Trophoblast cell (in vitro differentiated cells and primary cell): ENCODE results near the gene TXNL4A.

Experiments
- DNase-seq, 2 donors: peaks; one replicate each; pipeline ENCODE4 v3.0.0-alpha.2; 2016
- H2AFZ ChIP-seq: 2 replicates; pipeline ENCODE4 v1.6.1; 2013; ENCODE audit warnings: low read length, moderate library complexity, mild to moderate bottlenecking; ENCODE audit not compliant: insufficient read depth, poor library complexity
- H2AK5ac ChIP-seq: 2 replicates; pipeline ENCODE4 v1.6.1; 2013; ENCODE audit warnings: mild to moderate bottlenecking, low read length
- H2BK120ac ChIP-seq: 2 replicates; pipeline ENCODE4 v1.6.1; 2013; ENCODE audit warnings: low read length, mild to moderate bottlenecking, moderate library complexity; ENCODE audit not compliant: insufficient read depth, poor library complexity
- H2BK12ac ChIP-seq: 2 replicates; pipeline ENCODE4 v1.6.1; 2013; ENCODE audit warnings: mild to moderate bottlenecking, low read length, moderate library complexity
- H2BK5ac ChIP-seq: 2 replicates; pipeline ENCODE4 v1.6.1; 2013; ENCODE audit warnings: low read length, low read depth, moderate library complexity, mild to moderate bottlenecking; ENCODE audit not compliant: poor library complexity
- H3K14ac ChIP-seq: 2 replicates; pipeline ENCODE4 v1.6.1; 2013; ENCODE audit warnings: mild to moderate bottlenecking, low read length
- H3K18ac ChIP-seq: 2 replicates; pipeline ENCODE4 v1.6.1; 2013; ENCODE audit warnings: mild to moderate bottlenecking, low read length
- H3K23ac ChIP-seq: 2 replicates; pipeline ENCODE4 v1.6.1; 2013; ENCODE audit warnings: low read length
- H3K27ac ChIP-seq: 2 replicates; pipeline ENCODE4 v1.5.1; 2013; ENCODE audit warnings: low read depth, mild to moderate bottlenecking, inconsistent platforms, low read length, moderate library complexity
- H3K27me3 ChIP-seq: 2 replicates; pipeline ENCODE4 v1.6.1; 2013; ENCODE audit warnings: inconsistent platforms, mild to moderate bottlenecking, low read length, moderate library complexity; ENCODE audit not compliant: insufficient read depth
- H3K36me3 ChIP-seq, 2 experiments: 1 replicate in 1 of 2; 2 replicates in 1 of 2; pipeline ENCODE4 v1.6.1; 2013; ENCODE audit warnings: low read length in 2 of 2, mild to moderate bottlenecking in 2 of 2, moderate library complexity in 1 of 2; ENCODE audit not compliant: insufficient read depth in 2 of 2, control insufficient read depth in 1 of 2
- H3K4ac ChIP-seq: 2 replicates; pipeline ENCODE4 v1.6.1; 2013; ENCODE audit warnings: low read depth, mild to moderate bottlenecking, low read length, moderate library complexity
- H3K4me1 ChIP-seq, 2 experiments: 1 replicate in 1 of 2; 2 replicates in 1 of 2; pipeline ENCODE4 v1.6.1; 2013; ENCODE audit warnings: low read length in 2 of 2, mild to moderate bottlenecking in 2 of 2, moderate library complexity in 1 of 2; ENCODE audit not compliant: insufficient read depth in 2 of 2, control insufficient read depth in 1 of 2
- H3K4me2 ChIP-seq: 2 replicates; pipeline ENCODE4 v1.6.1; 2013; ENCODE audit warnings: inconsistent platforms, mild to moderate bottlenecking, low read length, moderate library complexity
- H3K4me3 ChIP-seq: 2 replicates; pipeline ENCODE4 v1.5.1; 2013; ENCODE audit warnings: mild to moderate bottlenecking, low read depth, low read length, inconsistent platforms
- H3K79me1 ChIP-seq: one replicate; pipeline ENCODE4 v1.6.1; 2013; ENCODE audit warnings: low read length
- H3K79me2 ChIP-seq: 2 replicates; pipeline ENCODE4 v1.6.1; 2013; ENCODE audit warnings: low read length, mild to moderate bottlenecking; ENCODE audit not compliant: control insufficient read depth, insufficient read depth, poor library complexity
- H3K9ac ChIP-seq: 2 replicates; pipeline ENCODE4 v1.6.1; 2013; ENCODE audit warnings: mild to moderate bottlenecking, low read length
- H3K9me3 ChIP-seq: 2 replicates; pipeline ENCODE4 v1.6.1; 2013; ENCODE audit warnings: low read depth, mild to moderate bottlenecking, control low read depth, inconsistent platforms, low read length; ENCODE audit not compliant: insufficient read depth
- H4K12ac ChIP-seq: 2 replicates; pipeline ENCODE4 v1.6.1; 2013; ENCODE audit warnings: low read depth, mild to moderate bottlenecking, low read length, moderate library complexity
- H4K8ac ChIP-seq: 2 replicates; pipeline ENCODE4 v1.6.1; 2013; ENCODE audit warnings: low read depth, mild to moderate bottlenecking, low read length, moderate library complexity
- H4K91ac ChIP-seq: one replicate; pipeline ENCODE4 v1.6.1; 2013; ENCODE audit warnings: low read depth, mild to moderate bottlenecking, low read length, moderate library complexity
- WGBS: extraction: QIAGEN DNeasy Blood & Tissue Kit; methylation state at CpG from one replicate; pipeline ENCODE4 v1.1.7; 2013; ENCODE audit warnings: missing lambda C conversion rate; ENCODE audit not compliant: insufficient read length, insufficient coverage; ENCODE audit errors: extremely low coverage; 5-methylcytosine and 5-hydroxymethylcytosine counted together

Gene TXNL4A

DNA sequence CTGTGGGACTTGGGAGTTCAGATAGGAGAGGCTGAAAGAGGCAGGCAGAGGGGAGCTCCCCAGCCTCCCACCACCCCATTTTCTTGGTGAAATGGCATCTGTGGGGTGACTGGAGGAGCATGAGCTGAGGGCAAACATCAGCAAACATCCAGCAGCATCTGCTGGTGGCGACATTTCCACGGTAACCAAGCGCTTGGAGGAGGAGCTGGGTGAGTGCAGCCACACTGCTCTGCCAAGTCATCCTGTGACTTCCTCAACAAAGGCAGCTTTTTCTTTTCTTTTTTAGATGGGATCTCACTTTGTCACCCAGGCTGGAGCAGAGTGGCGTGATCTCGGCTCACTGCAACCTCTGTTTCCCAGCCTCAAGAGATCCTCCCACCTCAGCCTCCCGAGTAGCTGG lies 5.6 kb downstream of the TXNL4A start:
- no peak overlapping the region for H3K18ac ChIP-seq

GRCh38 chr18:79980585-79980984 lies 7.8 kb downstream of the TXNL4A start:
- Histone ChIP-seq H4K91ac (no peak overlapping the region), H3K4ac (peak overlapping the region; percentile 96), H3K4me3 (no peak overlapping the region), H3K9me3 (no peaks in the 10 kb centered on the region), H3K27ac (no peak overlapping the region), H2AFZ (no peak overlapping the region), H3K79me1 (no peaks in the 10 kb centered on the region), H3K79me2 (peaks cover 19% of the 10 kb centered on the region), H3K36me3 (peaks cover 17 to 29% of the 10 kb centered on the region in 2 experiments), H2BK5ac (no peak overlapping the region), H3K27me3 (no peaks in the 10 kb centered on the region), H2BK120ac (no peak overlapping the region), H3K9ac (no peak overlapping the region), H3K4me2 (no peak overlapping the region), H3K14ac (no peak overlapping the region), H3K4me1 (no peaks in the 10 kb centered on the region), H2AK5ac (no peak overlapping the region), H2BK12ac (no peak overlapping the region), H4K12ac (no peak overlapping the region), H3K18ac (no peak overlapping the region), H4K8ac (no peak overlapping the region), H3K23ac (no peak overlapping the region)
- no peak for DNase-seq
- WGBS, result no CpG with 5 or more reads among the region's 13 CpGs

More for the DNA sequence above, 5.6 kb downstream of the TXNL4A start:
- H3K23ac ChIP-seq, result no peak overlapping the region
- DNase-seq, result no peak
- no peak overlapping the region for H4K91ac ChIP-seq
- H3K14ac ChIP-seq, result no peak overlapping the region
- peaks cover 0 to 3% of the 10 kb centered on the region in 2 experiments for H3K4me1 ChIP-seq
- H2AFZ ChIP-seq, result no peak overlapping the region
- H3K9ac ChIP-seq, result no peak overlapping the region
- H3K27me3 ChIP-seq, result no peaks in the 10 kb centered on the region
- no peak overlapping the region for H2BK5ac ChIP-seq
- no peaks in the 10 kb centered on the region for H3K79me1 ChIP-seq
- no CpG with 5 or more reads among the region's 6 CpGs for WGBS
- no peak overlapping the region for H4K12ac ChIP-seq
- no peak overlapping the region for H2BK120ac ChIP-seq
- no peak overlapping the region for H2BK12ac ChIP-seq
- no peak overlapping the region for H3K27ac ChIP-seq
- no peak overlapping the region for H2AK5ac ChIP-seq
- no peak overlapping the region for H3K4me3 ChIP-seq
- no peak overlapping the region for H4K8ac ChIP-seq
- peaks cover 23% of the 10 kb centered on the region for H3K79me2 ChIP-seq
- no peaks in the 10 kb centered on the region for H3K9me3 ChIP-seq
- H3K36me3 ChIP-seq, result peaks cover 13 to 27% of the 10 kb centered on the region in 2 experiments
- H3K4me2 ChIP-seq, result no peak overlapping the region
- H3K4ac ChIP-seq, result peak overlapping the region; percentile 28

- Histone ChIP-seq H2BK5ac (no peak overlapping the region), H3K23ac (no peak overlapping the region), H4K8ac (no peak overlapping the region), H4K12ac (no peak overlapping the region), H2BK120ac (no peak overlapping the region), H3K18ac (no peak overlapping the region), H3K14ac (no peak overlapping the region), H3K36me3 (peaks cover 15 to 30% of the 10 kb centered on the region in 2 experiments), H3K9ac (no peak overlapping the region), H3K4me2 (no peak overlapping the region), H2AFZ (no peak overlapping the region), H2BK12ac (no peak overlapping the region), H3K4ac (peak overlapping the region; percentile 30), H3K79me2 (peaks cover 17% of the 10 kb centered on the region), H3K27me3 (no peaks in the 10 kb centered on the region), H3K79me1 (no peaks in the 10 kb centered on the region), H3K4me1 (no peaks in the 10 kb centered on the region), H2AK5ac (no peak overlapping the region), H3K4me3 (no peak overlapping the region), H3K27ac (no peak overlapping the region), H3K9me3 (no peaks in the 10 kb centered on the region), H4K91ac (no peak overlapping the region)
- DNase-seq, result no peak
- no CpG with 5 or more reads among the region's 5 CpGs for WGBS
These were observed 8.5 kb downstream of the TXNL4A start for GRCh38 chr18:79979843-79980242.

DNA sequence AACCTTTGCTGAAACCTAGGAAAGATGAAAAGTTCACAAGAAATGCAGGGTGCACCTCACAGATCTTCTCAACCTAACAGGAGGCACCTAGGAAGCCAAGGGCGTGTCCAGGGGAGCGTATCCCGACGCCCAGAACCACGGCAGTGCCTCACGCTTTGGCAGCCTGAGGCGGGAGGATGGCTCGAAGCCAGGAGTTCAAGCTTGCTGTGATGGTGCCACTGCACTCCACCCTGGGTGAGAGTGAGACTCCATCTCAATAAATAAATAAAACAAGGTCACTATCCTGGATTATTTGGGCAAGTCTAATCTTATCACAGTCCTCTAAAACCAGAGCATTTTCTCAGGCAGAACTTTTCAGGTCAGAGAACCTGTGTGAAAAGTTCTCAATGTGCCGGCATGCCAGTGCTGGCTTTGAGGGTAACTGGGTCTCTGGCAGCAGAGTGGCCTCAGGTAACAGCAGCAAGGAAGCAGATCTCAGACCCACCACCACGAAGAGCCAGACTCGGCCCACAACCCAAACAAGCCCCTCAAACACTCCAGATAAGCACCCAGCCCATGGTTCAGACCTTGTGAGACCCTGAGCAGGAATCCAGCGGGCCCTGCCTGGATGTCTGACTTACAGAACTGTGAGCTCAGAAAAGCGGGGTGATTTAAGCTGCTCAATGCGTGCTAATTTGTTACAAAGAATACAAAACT lies 12.2 kb downstream of the TXNL4A start:
- Histone ChIP-seq H3K4me1 (no peaks in the 10 kb centered on the region), H3K27me3 (no peaks in the 10 kb centered on the region), H2BK5ac (no peak overlapping the region), H2AK5ac (no peak overlapping the region), H3K23ac (no peak overlapping the region), H3K4me2 (no peak overlapping the region), H4K8ac (no peak overlapping the region), H4K91ac (no peak overlapping the region), H3K4me3 (no peak overlapping the region), H2BK120ac (no peak overlapping the region), H3K14ac (no peak overlapping the region), H3K4ac (no peak overlapping the region), H2AFZ (no peak overlapping the region), H3K9ac (no peak overlapping the region), H4K12ac (no peak overlapping the region), H3K79me2 (peaks cover 6% of the 10 kb centered on the region), H3K18ac (no peak overlapping the region), H3K36me3 (peaks cover 26 to 39% of the 10 kb centered on the region in 2 experiments), H3K79me1 (no peaks in the 10 kb centered on the region), H3K9me3 (no peaks in the 10 kb centered on the region), H2BK12ac (no peak overlapping the region), H3K27ac (no peak overlapping the region)
- WGBS, result no CpG with 5 or more reads among the region's 14 CpGs
- DNase-seq, result no peak
